Measurements from ENCODE around the gene LRRC56. TPM values are rescaled to one million over a fixed set of nuclear protein-coding genes. Genes with fewer than 3 reads are reported as not detected.

The LRRC56 gene
- polyA plus RNA-seq, 2 of the 4 experiments (the other 2 are of a cell fraction): 0.32 to 1.0 TPM

- no peak for TF ChIP-seq RFX5 (IDR thresholded peaks at IDR 0.05)
Measured at GRCh38 chr11:560305-561147, 23.2 kb downstream of the LRRC56 start, which contains the start of the genes LMNTD2 and RASSF7 (continued).

GRCh38 chr11:561148-562003 lies 24.0 kb downstream of the LRRC56 start:
- CTCF ChIA-PET: interaction anchor here (0.7 to 1.1 kb wide), 2 partner anchors 28 to 1321 kb away, joined by 3 read pairs; no protein-coding TSS in a partner anchor
- no peak for FAIRE-seq

GRCh38 chr11:562046-562645 lies 24.8 kb downstream of the LRRC56 start:
- H3K4me3 ChIP-seq: peak overlapping the region; percentile 86
- peak overlapping the region; percentile 90 for H3K4me2 ChIP-seq
- FAIRE-seq (no peak), DNase-seq (ENCODE audit: low read depth in 1 of 2, low spot score in 1 of 2) (no peak), ATAC-seq (no peak)
- POLR2A ChIA-PET: interaction anchor here (0.6 kb wide), 1 partner anchor 14 kb away, joined by 3 read pairs; the partner anchor contains the start of gene PHRF1
- CTCF ChIA-PET: interaction anchor here (1.1 to 8.3 kb wide), 3 partner anchors 7 to 27 kb away, joined by 3 to 66 read pairs (median 6); no protein-coding TSS in a partner anchor
- whole genome bisulfite sequencing (ENCODE audit: missing lambda C conversion rate): 97% methylated on average over 13 of the region's 29 CpGs
- H3K27ac ChIP-seq: peak overlapping the region; percentile 90 to 94
- H3K4me1 ChIP-seq: peaks cover 20% of the 10 kb centered on the region
- TF ChIP-seq ZFP36 (IDR thresholded peaks at IDR 0.05; ENCODE audit: borderline replicate concordance, partially characterized antibody) (no peak), MYC (IDR thresholded peaks at IDR 0.05; ENCODE audit: borderline replicate concordance, low read length) (no peak), ELK1 (IDR thresholded peaks at IDR 0.05; ENCODE audit: low read depth, low read length) (no peak), POLR2AphosphoS2 (conservative IDR thresholded peaks at IDR 0.05; ENCODE audit: low read length) (no peak), PHF8 (IDR thresholded peaks at IDR 0.05; ENCODE audit: borderline replicate concordance, low read depth) (no peak), NR3C1 (IDR thresholded peaks at IDR 0.05) (no peak), HOXA7 (CRISPR knock-in tag; IDR thresholded peaks at IDR 0.05) (no peak), NPAS2 (CRISPR knock-in tag; IDR thresholded peaks at IDR 0.05; ENCODE audit: borderline replicate concordance) (no peak), CHD4 (IDR thresholded peaks at IDR 0.05; ENCODE audit: borderline replicate concordance) (no peak), SMC3 (IDR thresholded peaks at IDR 0.05) (no peak), MAX (IDR thresholded peaks at IDR 0.05) (no peak), JUN (IDR thresholded peaks at IDR 0.05) (no peak), JUNB (IDR thresholded peaks at IDR 0.05) (no peak)
- H3K9me3 ChIP-seq: no peaks in the 10 kb centered on the region

More at GRCh38 chr11:561148-562003, 24.0 kb downstream of the LRRC56 start:
- WGBS (ENCODE audit: missing lambda C conversion rate): 0% methylated on average over 3 of the region's 67 CpGs
- DNase-seq (ENCODE audit: low read depth in 1 of 2, low spot score in 1 of 2) (peak; percentile 78 to 81), ATAC-seq (peak; percentile 30 to 55; a peak in 5 of 6 replicates)
- H3K4me2 ChIP-seq: peak overlapping the region; percentile 90
- peaks cover 20% of the 10 kb centered on the region for H3K4me1 ChIP-seq
- POLR2A ChIA-PET: interaction anchor here (0.6 kb wide), 1 partner anchor 15 kb away, joined by 3 read pairs; the partner anchor contains the start of gene PHRF1
- TF ChIP-seq MAX (IDR thresholded peaks at IDR 0.05): peak; percentile 49
- 0 out of 2 replicates have a peak, but pooled peaks have one; percentile 42 for TF ChIP-seq MYC (IDR thresholded peaks at IDR 0.05; ENCODE audit: borderline replicate concordance, low read length)
- TF ChIP-seq MAZ (IDR thresholded peaks at IDR 0.05; ENCODE audit: borderline replicate concordance, low read depth, low read length): 0 out of 2 replicates have a peak, but pooled peaks have one; percentile 37
- no peak for TF ChIP-seq HES2 (IDR thresholded peaks at IDR 0.05)
- TF ChIP-seq RCOR1 (IDR thresholded peaks at IDR 0.05; ENCODE audit: low read depth, low read length): no peak
- no peak for TF ChIP-seq CBX8 (IDR thresholded peaks at IDR 0.05)
- no peak for TF ChIP-seq FOSL2 (IDR thresholded peaks at IDR 0.05)
- no peak for TF ChIP-seq FOSL2 (CRISPR knock-in tag; IDR thresholded peaks at IDR 0.05)
- no peak for TF ChIP-seq POLR2AphosphoS2 (conservative IDR thresholded peaks at IDR 0.05; ENCODE audit: low read length)
- TF ChIP-seq BCL3 (IDR thresholded peaks at IDR 0.05): 0 out of 3 replicates have a peak, but pooled peaks have one; percentile 10
- no peak for TF ChIP-seq TP53 (CRISPR knock-in tag; IDR thresholded peaks at IDR 0.05)
- peak overlapping the region; percentile 90 to 94 for H3K27ac ChIP-seq
- peak overlapping the region; percentile 86 for H3K4me3 ChIP-seq
- H3K9me3 ChIP-seq: no peaks in the 10 kb centered on the region
